Activated B cell treated with CpG ODN at 0.5 μM for 24 hours (primary cell): Measurements from ENCODE around the gene MEG3. TPM values are rescaled to one million over a fixed set of nuclear protein-coding genes. Genes with fewer than 3 reads are reported as not detected.

Experiments
- ATAC-seq: fragments of 200-7000 bp; cut with Tn5 transposase; one replicate; pipeline ENCODE4 v1.10.0; 2021; ENCODE audit warnings: low read depth, mild to moderate bottlenecking, moderate library complexity
- CTCF ChIA-PET: fragments of 350-600 bp; sonication (Branson Sonifier 250); formaldehyde crosslinking; loops from one replicate; lab custom pipeline; 2021; ENCODE audit warnings: antibody characterized with exemption; lab: Charles Lee
- POLR2A ChIA-PET: fragments of 350-600 bp; sonication (Branson Sonifier 250); formaldehyde crosslinking; loops from one replicate; lab custom pipeline; 2021; ENCODE audit warnings: antibody characterized with exemption; lab: Charles Lee
- DNase-seq: peaks from one replicate; pipeline ENCODE4 v3.0.0; 2022
- H3K27ac Mint-ChIP-seq: one replicate; pipeline ENCODE4 v1.8.0; 2020; ENCODE audit warnings: mixed read lengths
- H3K27me3 Mint-ChIP-seq: one replicate; pipeline ENCODE4 v1.8.0; 2021; ENCODE audit warnings: mixed read lengths
- H3K36me3 Mint-ChIP-seq: one replicate; pipeline ENCODE4 v1.8.0; 2021; ENCODE audit warnings: low read depth, mixed read lengths
- H3K4me1 Mint-ChIP-seq: one replicate; pipeline ENCODE4 v1.8.0; 2021; ENCODE audit warnings: mixed read lengths
- H3K4me3 Mint-ChIP-seq: one replicate; pipeline ENCODE4 v1.8.0; 2020; ENCODE audit warnings: mild to moderate bottlenecking, mixed read lengths
- H3K9me3 Mint-ChIP-seq: one replicate; pipeline ENCODE4 v1.8.0; 2020; ENCODE audit warnings: mixed read lengths
- CTCF ChIP-seq: fragments of 200-600 bp; IDR thresholded peaks from one replicate; pipeline ENCODE4 v1.8.0; 2022; ENCODE audit warnings: antibody characterized with exemption, mild to moderate bottlenecking
- intact Hi-C: fragments of 100-400 bp; cut with micrococcal nuclease; formaldehyde crosslinking; loops from one replicate; pipeline ENCODE4 v1.15.1; 2024
- total RNA-seq: library from RNA; stranded (reverse); gene quantifications from 2 replicates; pipeline ENCODE4 v1.2.3, GENCODE V29; 2022

MEG3 gene
- total RNA-seq, 1 donor from 2014 or later, result not detected

DNA sequence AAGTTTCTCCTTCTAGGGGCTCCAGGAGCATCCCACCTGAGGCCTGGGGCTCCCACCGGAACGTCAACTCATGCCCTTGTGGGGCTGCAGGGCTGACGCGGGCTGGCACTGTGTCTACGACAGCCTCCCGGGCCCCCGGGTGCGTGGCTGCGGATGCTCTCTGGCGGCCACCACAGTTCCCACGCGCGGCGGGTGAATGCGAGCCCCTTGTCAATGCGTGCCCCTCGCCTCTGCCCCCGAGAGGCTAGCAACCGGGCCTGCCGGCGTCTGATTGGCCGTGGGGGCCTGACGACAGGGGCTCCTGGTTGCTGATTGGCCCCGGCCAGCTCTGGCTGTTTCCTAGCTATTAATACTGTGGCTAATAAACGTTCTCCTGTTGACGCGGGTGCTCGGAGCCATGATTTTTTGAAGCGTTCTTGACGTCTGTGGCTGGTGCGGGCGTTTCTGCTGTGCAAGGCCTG lies 1.8 kb upstream of the MEG3 start:
- Mint-ChIP-seq H3K36me3 (no peaks in the 10 kb centered on the region), H3K27me3 (peaks cover 23% of the 10 kb centered on the region), H3K27ac (no peak overlapping the region), H3K9me3 (peaks cover 10% of the 10 kb centered on the region), H3K4me1 (no peaks in the 10 kb centered on the region), H3K4me3 (no peak overlapping the region)
- POLR2A ChIA-PET, result no interaction called here
- TF ChIP-seq CTCF, result no peak
- DNase-seq, result no peak
- CTCF ChIA-PET, result no interaction called here
- ATAC-seq, result no peak
- intact Hi-C loops, result no loop called here

- Mint-ChIP-seq H3K4me3 (no peak overlapping the region), H3K27me3 (peaks cover 23% of the 10 kb centered on the region), H3K27ac (no peak overlapping the region), H3K36me3 (no peaks in the 10 kb centered on the region), H3K9me3 (peaks cover 8% of the 10 kb centered on the region), H3K4me1 (no peaks in the 10 kb centered on the region)
- ChIA-PET CTCF (no interaction called here), POLR2A (no interaction called here)
- TF ChIP-seq CTCF, result no peak
- no peak for DNase-seq
- intact Hi-C loops, result no loop called here
- ATAC-seq, result no peak
These were observed 811 bp upstream of the MEG3 start for GRCh38 chr14:100824901-100825712.

- TF ChIP-seq CTCF, result no peak
- peaks cover 8% of the 10 kb centered on the region for H3K9me3 Mint-ChIP-seq
- ATAC-seq (no peak), DNase-seq (no peak)
- H3K4me1 Mint-ChIP-seq, result no peaks in the 10 kb centered on the region
- H3K27ac Mint-ChIP-seq, result no peak overlapping the region
- no peaks in the 10 kb centered on the region for H3K36me3 Mint-ChIP-seq
- H3K27me3 Mint-ChIP-seq, result peaks cover 23% of the 10 kb centered on the region
- CTCF ChIA-PET, result no interaction called here
- H3K4me3 Mint-ChIP-seq, result no peak overlapping the region
- intact Hi-C loops, result no loop called here
- POLR2A ChIA-PET, result no interaction called here
These were observed 628 bp downstream of the MEG3 start for GRCh38 chr14:100826391-100827100.

DNA sequence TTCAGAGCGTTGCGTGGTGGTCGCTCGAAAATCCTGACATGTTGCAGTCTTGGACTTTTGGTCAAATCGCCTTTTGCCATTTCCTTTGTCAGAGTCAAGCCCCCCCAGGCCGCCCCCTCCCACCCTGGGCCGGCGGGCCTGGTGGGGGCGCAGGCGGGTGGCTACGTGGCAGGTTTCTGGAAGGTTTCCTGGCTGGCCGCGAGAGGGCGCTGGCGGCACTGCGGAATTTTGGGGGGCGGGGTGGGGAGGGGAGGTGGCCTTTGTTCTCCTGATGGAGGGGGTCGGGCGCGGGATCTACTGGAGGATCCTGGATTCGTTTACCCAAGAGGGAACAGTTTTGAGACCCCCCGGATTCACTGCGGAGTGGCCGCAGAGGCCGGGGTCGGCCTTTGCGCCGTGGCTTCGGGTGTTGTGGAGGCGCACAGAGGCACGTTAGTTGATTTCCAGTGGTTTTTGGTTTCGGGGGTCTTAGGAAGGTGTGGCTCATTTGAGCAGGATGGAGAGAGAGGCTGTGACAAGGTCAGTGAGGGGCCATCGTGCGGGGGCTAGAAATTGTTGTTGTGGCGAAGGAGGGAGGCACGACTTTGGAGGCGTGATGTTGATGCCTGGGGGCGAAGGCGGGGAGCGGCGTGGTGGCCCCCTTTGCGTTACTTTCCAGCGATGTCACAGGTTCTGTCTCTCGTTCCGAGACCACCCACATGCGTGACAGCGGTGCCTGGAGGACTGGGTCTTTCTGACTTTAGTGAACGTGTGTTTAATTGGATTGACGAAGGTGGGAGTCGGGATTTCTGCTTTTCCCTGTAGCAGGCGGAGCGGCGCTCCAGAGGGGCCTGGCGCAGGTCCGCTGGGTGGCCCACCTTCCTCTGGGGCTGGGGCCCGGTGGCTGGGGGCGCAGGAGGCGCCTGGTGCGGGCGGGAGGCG lies 1.4 kb downstream of the MEG3 start:
- Mint-ChIP-seq H3K4me3 (no peak overlapping the region), H3K27me3 (peaks cover 21% of the 10 kb centered on the region)
- CTCF ChIA-PET, result no interaction called here

More for the DNA sequence above, 1.4 kb downstream of the MEG3 start:
- no peak overlapping the region for H3K27ac Mint-ChIP-seq
- intact Hi-C loops, result no loop called here
- POLR2A ChIA-PET, result no interaction called here
- no peaks in the 10 kb centered on the region for H3K4me1 Mint-ChIP-seq
- peaks cover 8% of the 10 kb centered on the region for H3K9me3 Mint-ChIP-seq
- no peak for TF ChIP-seq CTCF
- DNase-seq (no peak), ATAC-seq (no peak)
- H3K36me3 Mint-ChIP-seq, result no peaks in the 10 kb centered on the region
